HG02763 (cell line): ENCODE data around the gene MEF2D.

Experiments
- ATAC-seq: cut with Tn5 transposase; IDR thresholded peaks from one replicate; pipeline ENCODE4 v1.9.1; 2021; ENCODE audit warnings: mild to moderate bottlenecking, moderate library complexity; ENCODE audit not compliant: unreplicated experiment

The MEF2D gene

DNA sequence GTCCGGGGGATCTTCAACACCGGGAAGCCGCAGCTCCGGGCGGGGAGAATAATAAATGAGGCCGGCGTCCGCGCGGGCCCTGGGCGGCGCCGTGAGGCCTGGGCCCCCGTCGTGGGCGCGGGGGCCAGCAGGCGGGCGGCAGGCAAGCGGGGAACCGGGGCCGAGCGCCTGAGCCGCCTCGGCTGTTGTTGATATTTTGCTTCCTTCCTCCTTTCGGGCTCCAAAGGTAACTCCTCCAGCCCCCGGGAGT lies at the start of gene MEF2D:
MEF2D (minus strand) TSS at position 233 of the 250 bp plus-strand sequence. CDS start 17,483 bp downstream, outside the sequence.
- ATAC-seq: peak; percentile 2

DNA sequence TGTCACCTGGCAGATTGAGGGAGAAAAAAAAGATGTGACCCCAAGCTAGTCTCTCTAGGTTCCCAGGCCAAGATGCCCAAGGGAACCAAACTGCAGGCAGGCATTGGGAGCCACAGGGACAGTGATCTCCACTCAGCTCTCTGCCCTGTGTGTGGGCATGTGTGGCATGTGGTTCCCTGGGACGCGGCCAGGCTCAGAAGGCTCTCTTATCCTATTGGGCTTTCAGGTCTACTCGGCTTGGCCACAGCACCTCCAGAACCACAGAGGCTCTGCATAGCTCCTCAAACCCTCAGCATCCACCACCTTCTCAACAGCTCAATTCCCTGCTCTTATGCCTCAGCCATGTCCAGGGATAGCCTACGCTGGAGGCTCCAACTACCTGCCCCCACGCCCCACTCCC lies 49.8 kb upstream of the MEF2D start:
- ATAC-seq: no peak

DNA sequence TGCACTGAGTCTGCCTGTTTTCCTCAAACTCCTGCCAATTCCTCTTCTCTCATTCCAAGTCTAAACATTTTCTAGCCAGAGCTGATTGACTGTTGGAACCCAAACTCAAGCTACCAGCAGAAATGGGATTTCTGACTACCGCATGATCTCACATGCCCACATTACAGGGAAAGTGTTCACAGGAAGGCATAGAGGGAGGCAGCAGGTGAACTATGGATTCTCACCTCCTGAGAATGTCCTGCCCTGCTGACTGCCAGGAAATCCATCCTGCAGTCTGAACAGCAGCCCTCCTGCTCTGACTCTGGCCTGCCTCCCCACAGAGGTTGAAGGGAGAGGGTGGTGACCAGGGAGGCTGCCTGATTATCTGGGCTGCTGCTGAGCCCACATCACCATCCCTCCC lies 49.3 kb upstream of the MEF2D start:
- no peak for ATAC-seq

DNA sequence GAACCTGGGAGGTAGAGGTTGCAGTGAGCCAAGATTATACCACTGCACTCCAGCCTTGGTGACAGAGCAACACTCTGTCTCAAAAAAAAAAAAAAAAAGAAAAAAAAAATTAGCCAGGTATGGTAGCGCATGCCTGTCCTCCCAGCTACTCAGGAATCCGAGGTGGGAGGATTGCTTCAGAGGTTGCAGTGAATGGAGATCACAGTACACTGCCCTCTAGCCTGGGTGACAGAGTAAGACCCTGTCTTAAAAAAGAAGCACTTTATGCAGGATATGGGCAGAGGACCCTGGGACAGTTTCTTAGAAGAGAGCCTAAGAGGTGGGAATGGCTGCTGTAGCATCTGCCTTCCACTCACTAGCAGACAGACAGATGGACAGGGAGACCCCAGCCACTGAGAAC lies 48.8 kb upstream of the MEF2D start:
- no peak for ATAC-seq

DNA sequence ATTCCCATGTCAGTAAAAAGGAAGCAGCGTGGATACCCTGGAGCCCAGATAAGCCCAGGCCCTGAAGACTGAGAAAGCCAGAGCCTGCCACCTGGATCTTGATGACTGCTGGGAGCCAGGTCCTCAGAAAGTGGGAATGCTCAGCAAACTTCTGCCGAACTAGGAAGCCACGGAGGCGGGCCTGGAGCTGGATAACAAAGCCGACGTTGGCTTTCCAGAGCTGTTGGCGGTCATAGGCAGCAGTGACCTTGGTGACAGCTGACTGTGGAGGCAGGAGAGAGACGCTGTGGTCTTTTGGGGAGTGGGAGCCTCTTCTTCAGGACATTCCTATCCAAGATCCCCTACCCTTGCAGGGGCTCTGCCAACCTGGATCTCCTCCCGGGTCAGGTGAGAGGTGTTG lies 47.4 kb upstream of the MEF2D start:
- ATAC-seq: no peak

DNA sequence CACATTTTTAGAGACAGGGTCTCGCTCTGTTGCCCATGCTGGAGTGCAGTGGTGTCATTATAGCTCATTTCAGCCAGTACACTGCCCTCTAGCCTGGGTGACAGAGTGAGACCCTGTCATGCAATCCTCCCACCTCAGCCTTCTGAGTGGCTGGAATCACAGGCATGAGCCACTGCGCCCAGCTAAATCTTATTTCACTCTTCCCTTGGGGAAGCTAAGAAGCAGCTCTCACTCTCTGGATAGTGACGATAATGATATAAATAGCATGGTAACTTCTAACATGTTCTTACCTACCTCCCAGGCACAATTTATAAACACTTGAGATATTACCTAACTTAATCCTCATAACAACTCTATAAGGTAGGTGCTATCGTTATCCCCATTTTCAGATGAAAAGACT lies 46.9 kb upstream of the MEF2D start:
- ATAC-seq: no peak

DNA sequence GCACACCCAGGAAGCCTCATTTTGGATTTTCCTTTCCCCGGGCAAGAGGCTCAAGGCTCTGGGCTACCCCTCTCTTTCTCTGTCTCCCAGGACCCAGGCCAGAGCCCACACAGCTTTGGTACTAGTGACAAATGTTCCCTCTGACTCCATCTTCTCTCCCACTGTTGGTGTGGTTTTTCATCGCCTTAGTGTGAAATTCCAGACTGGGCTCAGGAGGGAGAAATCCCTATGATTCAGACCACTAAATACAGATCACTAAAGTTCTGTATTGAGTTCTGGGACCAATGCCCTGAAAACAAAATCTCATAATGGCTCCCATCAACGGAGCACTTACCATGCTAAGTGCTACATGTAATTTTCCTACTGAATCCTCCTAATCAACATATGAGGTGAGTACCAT lies 45.7 kb upstream of the MEF2D start:
- no peak for ATAC-seq

DNA sequence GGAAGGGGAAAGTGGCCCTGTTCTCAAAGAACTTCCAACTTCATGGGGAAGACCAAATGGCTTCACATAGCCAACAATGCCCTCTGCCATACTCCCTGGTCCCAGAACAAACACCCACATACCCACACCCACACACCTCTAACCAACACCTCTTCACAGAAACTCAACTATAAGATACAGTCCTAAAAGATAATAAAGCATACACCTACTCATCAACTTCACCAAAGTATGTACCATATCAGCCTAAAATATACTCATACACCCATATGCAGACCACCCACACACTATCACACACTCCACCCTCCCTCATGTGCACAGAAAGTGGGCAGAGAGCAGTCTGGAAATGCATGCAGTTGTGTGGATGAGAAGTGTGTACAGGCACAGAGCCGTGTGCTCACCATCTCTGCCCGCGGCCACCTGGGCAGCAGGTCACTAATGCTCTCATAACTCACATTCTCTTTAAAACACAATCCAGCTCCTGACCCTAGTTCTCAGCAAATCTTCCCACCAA lies 44.1 kb upstream of the MEF2D start:
- no peak for ATAC-seq

DNA sequence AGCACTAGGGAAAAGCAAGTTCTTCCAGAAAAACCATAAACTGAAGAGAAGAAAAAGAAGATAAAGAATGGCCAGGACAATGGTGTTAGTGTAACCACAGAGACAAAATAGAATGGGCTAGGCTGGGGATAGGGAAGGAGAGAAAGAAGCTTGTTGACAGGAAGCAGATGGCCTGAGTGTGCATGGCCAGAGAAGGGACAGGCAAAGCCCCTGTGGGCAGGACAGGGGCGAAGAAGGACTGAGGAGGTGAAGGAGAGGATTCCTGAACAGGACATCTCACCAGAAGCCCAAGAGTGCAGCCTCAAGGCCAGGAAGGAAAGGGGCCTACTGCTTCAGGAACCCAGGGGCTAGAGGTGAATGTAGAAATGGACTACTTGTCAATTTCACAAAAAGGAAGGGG lies 42.5 kb upstream of the MEF2D start:
- ATAC-seq: no peak

DNA sequence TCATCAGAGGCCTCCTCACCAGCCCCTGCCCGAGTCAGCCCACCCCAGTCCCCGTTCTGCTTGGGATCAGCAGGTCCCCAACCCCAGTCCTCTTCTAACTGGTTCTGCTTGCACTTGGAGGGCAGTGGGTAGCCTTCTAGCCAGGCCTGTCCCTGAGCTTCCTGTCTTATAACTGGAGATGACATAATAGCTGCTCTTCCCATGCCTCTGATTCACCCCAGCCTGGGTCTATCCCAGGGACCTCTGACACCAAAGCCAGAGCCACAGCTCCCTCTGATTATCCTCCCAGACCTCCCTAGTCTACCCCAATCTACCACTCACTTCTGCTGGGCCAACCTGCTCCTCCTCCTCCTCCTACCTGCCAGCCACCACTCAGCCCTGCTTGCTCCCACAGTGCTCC lies 40.4 kb upstream of the MEF2D start:
- no peak for ATAC-seq

DNA sequence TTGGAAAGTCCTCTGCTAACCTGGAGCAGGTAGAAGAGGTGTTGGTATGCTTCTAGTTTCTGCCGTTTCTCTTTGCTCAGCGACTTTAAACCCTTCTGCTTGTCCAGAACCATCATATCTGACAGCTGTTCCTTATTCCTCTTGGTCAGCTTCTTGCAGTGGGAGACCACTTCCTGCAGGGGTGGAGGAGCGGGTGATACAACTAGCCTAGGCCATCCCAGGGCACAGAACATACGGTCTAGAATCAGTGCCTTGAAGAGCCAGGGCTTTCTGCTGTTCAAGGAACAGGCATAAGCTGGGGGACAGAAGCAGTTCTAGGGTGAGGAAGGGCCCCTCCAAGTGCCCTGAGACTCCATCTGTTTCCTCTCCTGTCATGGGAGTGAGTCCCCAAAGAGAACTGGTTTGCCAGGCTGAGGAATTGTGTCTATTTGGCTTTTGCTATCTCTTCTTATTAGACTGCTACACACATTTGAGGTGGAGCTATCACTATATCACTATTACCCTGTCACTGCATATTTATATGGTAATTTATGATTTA lies 39.3 kb upstream of the MEF2D start:
- ATAC-seq: no peak

DNA sequence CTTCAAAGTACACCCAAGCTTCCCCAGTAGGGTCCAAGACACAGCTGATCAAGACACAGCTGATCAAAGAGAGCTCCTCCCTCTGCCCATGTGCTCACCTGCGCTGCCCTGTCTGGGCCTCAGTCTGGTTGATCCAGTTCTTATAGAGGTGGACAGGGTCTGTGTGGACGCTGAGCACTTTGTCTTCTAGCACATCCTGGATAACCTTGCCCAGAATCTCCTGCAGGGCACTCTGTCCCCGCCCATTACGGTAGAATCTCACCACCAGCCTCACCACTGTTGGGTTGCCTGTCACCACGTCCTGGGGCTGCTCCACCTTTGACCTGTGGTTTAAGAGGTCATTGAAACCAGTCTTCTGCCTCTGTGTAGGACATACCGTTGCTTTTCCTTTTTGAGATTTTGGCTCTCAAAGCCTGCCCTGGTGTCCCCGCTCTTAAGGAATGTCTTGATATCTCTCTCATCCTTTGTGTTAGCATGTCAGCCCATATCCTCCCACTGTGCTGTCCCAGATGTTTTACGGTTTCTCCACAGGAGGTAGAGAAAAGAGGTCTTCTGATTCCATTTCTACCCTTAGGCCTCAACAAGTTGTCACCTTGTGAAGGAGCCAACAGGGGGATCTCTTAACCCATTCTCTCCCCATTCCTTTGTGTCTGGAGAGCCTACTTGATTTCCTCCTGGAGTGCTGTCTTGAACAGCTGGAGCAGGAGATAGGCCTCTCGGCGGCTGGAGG lies 38.3 kb upstream of the MEF2D start:
- no peak for ATAC-seq

DNA sequence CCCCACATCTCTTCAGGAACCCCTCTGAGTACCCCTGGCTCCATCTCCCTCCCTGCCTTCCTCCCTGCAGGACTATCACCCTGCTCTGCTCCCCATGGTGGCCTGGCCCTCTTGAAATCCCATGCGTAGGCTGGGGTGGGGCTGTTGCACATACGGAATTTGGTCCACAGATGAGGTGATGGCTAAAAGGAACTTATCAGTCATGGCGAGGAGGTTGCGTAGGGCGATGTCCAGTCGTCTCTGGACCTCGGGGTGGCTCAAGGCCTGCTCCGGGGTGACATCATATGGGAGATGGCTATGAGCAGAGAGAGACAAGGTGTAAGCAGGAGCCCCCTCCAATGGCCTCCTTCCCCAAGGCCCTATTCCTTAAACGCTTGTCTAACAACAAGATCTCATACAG lies 36.5 kb upstream of the MEF2D start:
- ATAC-seq: no peak

DNA sequence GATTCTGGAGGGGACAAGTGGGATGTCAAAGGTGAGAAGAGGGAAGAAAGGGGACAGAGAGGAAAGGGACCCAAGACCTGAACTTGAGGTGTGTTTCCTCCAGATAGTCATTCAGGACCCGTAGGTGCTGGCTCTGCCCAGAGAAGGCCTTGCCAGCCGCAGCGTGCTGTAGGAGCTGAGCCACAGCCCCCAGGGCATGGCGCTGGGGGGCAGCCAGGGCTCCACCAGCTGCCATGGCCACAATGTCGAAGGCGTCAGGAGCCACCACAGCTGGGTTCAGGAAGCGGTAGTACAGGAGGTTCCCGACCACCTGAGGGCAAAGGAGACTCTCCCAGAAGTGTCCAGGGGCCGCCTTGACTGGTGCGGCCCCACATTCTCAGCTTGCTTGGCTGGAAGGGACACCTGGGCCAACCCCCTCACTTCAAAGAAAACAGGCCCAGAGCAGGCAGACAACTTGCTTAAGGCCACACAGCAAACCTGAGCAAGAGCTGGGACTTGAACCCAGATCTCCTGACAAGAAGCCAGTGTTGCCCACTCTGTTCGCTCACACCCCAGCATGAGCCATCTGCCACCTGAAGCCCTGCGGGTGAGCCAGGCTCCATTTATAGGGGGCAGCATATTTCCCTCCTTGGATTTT lies 34.0 kb upstream of the MEF2D start:
- no peak for ATAC-seq

DNA sequence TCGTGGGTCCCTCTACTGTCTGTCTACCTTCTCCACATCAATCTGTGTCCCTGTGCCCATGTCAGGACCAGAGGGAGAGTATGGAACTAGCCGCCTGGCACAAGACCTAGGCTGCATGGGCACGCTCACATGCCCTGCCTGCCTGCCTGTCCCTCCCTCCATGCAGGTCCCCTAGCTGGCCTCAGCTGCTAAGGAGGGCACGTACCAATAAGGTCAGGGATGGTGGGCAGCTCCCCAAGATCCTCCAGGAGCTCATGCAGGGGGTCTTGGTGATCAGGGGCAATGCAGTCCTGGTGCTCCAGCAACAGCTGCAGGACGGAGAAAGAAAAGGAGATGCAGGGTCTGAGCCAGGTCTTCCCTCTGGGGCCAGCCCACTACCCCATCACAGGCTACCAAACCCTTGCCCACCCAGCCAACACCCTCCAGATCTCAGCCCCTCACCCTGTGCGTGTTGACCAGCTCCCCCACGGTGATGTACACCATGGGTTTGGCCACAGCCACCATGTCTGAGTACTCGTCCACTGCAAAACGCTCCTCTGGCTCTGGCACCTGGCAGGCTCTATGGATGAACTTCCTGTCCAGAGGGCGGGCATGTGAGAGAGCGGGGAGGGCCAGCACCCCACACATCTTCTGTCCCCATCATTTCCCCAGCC lies 33.1 kb upstream of the MEF2D start:
- no peak for ATAC-seq

DNA sequence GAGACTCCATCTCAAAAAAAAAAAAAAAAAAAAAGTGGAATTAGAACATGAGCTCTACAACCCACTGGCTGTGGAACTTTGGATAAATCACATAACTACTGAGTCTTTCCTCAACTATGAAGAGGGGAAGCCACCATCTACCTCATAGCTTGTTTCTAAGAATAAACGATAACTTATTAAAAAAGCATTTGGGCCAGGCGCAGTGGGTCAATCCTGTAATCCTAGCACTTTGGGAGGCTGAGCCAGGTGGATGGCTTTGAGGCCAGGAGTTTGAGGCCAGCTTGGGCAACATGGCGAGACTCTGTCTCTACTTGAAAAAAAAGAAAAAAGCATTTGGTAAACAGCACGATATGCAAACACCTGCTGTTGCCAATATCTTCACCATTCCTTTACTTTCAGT lies 31.8 kb upstream of the MEF2D start:
- no peak for ATAC-seq

DNA sequence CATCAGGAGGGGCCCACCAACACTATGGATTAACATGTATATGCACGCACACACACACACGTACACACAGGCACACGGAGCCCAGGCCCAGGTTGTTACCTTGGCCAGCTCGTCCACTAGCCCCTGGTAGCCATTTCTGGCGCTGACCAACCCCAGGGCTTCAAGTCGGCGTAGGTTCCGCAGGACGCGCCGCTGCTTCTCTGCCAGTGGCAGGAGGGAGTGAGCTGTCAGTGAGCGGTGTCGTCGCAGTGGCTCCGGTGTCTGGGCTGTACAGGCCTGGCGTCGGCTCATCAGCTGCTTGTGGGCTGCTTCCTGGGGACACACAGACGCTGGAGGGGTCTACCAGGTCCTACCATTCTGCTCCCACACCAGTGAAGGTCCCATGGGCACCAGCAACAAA lies 29.4 kb upstream of the MEF2D start:
- ATAC-seq: no peak

DNA sequence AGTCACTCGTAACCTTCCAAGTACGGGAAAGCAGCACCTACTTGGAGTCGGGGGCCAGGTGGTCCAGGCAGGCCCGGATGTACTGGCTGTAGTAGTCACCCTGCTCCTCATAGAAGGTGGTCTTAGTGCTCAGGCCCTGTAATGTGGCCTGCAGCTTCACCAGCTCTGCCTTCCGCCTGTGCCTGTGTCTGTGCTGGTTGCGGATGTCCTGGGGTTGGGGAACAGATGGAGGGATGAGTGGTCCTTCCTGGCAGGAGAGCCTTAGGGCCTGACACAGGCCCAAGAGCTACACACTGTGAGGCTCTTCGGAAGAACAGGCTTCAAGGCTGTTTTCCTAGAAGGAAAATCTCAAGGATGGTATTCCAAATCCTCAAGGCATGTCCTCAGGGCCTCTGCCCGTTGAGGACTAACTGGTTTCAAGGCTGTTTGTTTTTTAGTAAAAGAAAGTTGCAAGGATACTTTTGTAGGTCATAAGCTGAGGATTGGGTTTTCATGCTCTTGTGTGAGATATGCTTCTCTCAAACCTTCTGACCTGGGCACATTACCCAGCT lies 28.4 kb upstream of the MEF2D start:
- no peak for ATAC-seq

DNA sequence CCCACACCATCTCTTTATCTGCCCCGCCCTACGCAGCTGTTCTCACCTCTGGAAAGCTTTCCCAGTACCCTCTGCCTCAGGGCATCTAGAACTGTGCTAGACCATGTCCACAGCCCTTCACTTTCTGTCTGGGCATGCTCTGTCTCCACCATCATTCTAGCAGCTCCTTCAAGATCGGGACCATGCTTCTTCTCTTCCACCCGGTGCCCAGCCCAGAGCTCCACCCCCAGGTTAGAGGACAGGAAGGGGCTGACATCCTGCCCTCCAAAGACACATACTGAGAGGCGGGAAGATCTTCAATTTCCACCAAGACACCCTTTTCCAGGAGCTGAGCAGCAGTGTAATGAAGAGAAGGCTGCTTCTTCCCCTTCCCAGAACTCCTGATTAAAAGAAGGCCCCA lies 27.7 kb upstream of the MEF2D start:
- no peak for ATAC-seq

DNA sequence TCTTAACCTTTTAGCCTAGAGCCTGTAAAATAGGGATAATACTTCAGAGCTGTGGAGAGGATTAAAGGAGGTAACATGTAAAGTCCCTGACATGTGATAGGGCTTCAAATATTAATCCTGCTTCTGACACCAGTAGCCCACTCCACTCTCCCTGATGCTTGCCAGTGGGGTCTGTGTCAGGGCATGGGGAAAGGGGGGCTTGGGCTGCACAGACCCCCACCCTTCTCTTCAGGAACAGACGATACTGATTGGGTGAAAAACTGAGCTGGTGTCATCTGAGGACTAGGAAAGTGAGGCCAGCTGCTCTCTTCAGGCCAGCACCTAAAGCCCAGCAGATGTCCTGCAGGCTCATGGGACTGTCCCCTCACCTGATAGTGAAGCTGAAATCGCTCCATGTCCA lies 27.0 kb upstream of the MEF2D start:
- ATAC-seq: no peak

DNA sequence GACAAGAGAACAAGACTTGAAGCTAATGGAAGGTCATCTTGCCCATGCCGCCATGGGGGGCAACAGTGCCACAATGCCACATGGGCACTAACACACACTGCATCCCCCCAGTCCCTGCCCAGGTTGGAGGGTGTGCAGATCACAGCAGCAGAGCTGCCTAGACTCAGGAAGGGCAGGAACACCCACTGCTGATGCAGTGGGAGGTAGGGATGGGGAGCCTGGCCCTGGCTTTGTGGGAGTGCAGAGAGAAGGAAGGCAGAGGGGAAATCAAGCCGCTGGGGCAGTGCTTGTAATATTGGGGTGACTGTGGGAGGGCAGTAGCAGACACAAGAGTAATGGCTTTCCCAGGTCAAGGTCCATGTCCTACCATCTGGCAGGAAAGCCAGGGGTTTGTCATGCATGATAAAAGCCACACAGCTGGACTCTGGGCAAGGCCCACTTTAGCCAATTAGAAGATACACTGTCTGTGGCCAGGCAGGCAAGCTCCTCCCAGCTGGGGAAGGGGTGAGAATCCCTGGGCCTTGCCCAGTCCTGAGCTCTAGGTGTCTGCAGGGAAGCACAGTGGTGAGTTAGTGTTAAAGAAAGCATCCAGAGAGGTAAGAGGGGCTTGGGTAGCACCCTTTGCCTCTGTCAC lies 25.4 kb upstream of the MEF2D start:
- no peak for ATAC-seq
